ENCODE results near the gene OAS2.

- no peak for TF ChIP-seq POLR2A (IDR thresholded peaks at IDR 0.05)
- TF ChIP-seq CTCF (IDR thresholded peaks at IDR 0.05 in 8 of 11, conservative IDR thresholded peaks at IDR 0.05 in 3 of 11) = no peak
These were observed 72.5 kb downstream of the OAS2 start for GRCh38 chr12:113050795-113051194.
